HepG2 (cell line): ENCODE measurements around the gene MARF1. TPM values are rescaled to one million over a fixed set of nuclear protein-coding genes. Genes with fewer than 3 reads are reported as not detected.

ENCODE experiments used
- BRCA1 ChIP-seq: sonication (generic); formaldehyde crosslinking; IDR thresholded peaks from 2 replicates; pipeline ENCODE4 v1.4.0; 2020; ENCODE audit warnings: missing genetic modification reagents
- ELF1 ChIP-seq: sonication (generic); formaldehyde crosslinking; IDR thresholded peaks from 2 replicates; pipeline ENCODE4 v1.4.0; 2020; ENCODE audit warnings: missing genetic modification reagents
- GTF2F1 ChIP-seq: fragments of 150-350 bp; IDR thresholded peaks from 2 replicates; pipeline ENCODE4 v1.6.1; 2014; ENCODE audit warnings: low read length
- HOXD1 ChIP-seq: sonication (generic); formaldehyde crosslinking; IDR thresholded peaks from 2 replicates; pipeline ENCODE4 v1.5.0; 2020; ENCODE audit warnings: missing genetic modification reagents
- MAFK ChIP-seq, 2 experiments: IDR thresholded peaks in 1 of 2; conservative IDR thresholded peaks in 1 of 2; 2 replicates each; pipeline ENCODE4 v1.6.1; 2011; ENCODE audit warnings: improper control_type of control experiment in 2 of 2, low read length in 2 of 2
- MTA1 ChIP-seq: sonication (generic); formaldehyde crosslinking; IDR thresholded peaks from 2 replicates; pipeline ENCODE4 v1.4.0; 2020; ENCODE audit warnings: missing genetic modification reagents, mild to moderate bottlenecking, borderline replicate concordance
- MTF2 ChIP-seq: sonication (generic); formaldehyde crosslinking; IDR thresholded peaks from 2 replicates; pipeline ENCODE4 v1.5.0; 2020; ENCODE audit warnings: missing genetic modification reagents, borderline replicate concordance
- MXI1 ChIP-seq: IDR thresholded peaks from 3 replicates; pipeline ENCODE4 v1.6.1; 2012; ENCODE audit warnings: low read depth, low read length, inconsistent platforms, borderline replicate concordance
- SRF ChIP-seq: IDR thresholded peaks from 2 replicates; pipeline ENCODE4 v1.6.1; 2011; ENCODE audit warnings: mild to moderate bottlenecking, low read depth, low read length, moderate library complexity
- TEAD3 ChIP-seq: optimal IDR thresholded peaks from 2 replicates; pipeline ENCODE3; 2016; ENCODE audit warnings: borderline replicate concordance
- WIZ ChIP-seq: sonication (generic); formaldehyde crosslinking; IDR thresholded peaks from 2 replicates; pipeline ENCODE4 v1.5.1; 2020; ENCODE audit warnings: mild to moderate bottlenecking, missing genetic modification reagents
- ZFP36 ChIP-seq: fragments of 150-350 bp; IDR thresholded peaks from 2 replicates; pipeline ENCODE4 v1.6.1; 2018; ENCODE audit warnings: borderline replicate concordance, low read length, low read depth; ENCODE audit not compliant: partially characterized antibody
- ZNF138 ChIP-seq: sonication (generic); formaldehyde crosslinking; IDR thresholded peaks from 2 replicates; pipeline ENCODE4 v1.5.0; 2020; ENCODE audit warnings: mild to moderate bottlenecking, low read depth, missing genetic modification reagents
- ZNF143 ChIP-seq: sonication (generic); formaldehyde crosslinking; IDR thresholded peaks from 2 replicates; pipeline ENCODE4 v1.4.0; 2020; ENCODE audit warnings: missing genetic modification reagents
- ZNF501 ChIP-seq: sonication (generic); formaldehyde crosslinking; IDR thresholded peaks from 2 replicates; pipeline ENCODE4 v1.5.1; 2020; ENCODE audit warnings: mild to moderate bottlenecking, moderate library complexity, missing genetic modification reagents
- ZNF557 ChIP-seq: sonication (generic); formaldehyde crosslinking; IDR thresholded peaks from 2 replicates; pipeline ENCODE4 v1.4.0; 2020; ENCODE audit warnings: missing genetic modification reagents
- ZNF773 ChIP-seq: sonication (generic); formaldehyde crosslinking; IDR thresholded peaks from 2 replicates; pipeline ENCODE4 v1.4.0; 2020; ENCODE audit warnings: missing genetic modification reagents, borderline replicate concordance
- ZNF839 ChIP-seq: sonication (generic); formaldehyde crosslinking; IDR thresholded peaks from 2 replicates; pipeline ENCODE4 v1.4.0; 2020; ENCODE audit warnings: missing genetic modification reagents, mild to moderate bottlenecking, borderline replicate concordance
- polyA plus RNA-seq, 8 experiments: library from polyadenylated mRNA; depleted of rRNA in 3 of 8; stranded (reverse) in 7 of 8; unstranded in 1 of 8; fragments of >200 nt; fragmentation: Illumina TruSeq in 4 of 8; extraction: Trizol in 4 of 8; gene quantifications; 2 replicates each; pipeline versions ENCODE4 v1.2.1 to v1.2.3, GENCODE V29; 2011 to 2016; ENCODE audit warnings: low read depth in 4 of 8, missing spikeins in 1 of 8, mixed read lengths in 1 of 8; ENCODE audit not compliant: insufficient read depth in 1 of 8
- total RNA-seq, 5 experiments: library from RNA; depleted of rRNA; stranded (reverse); fragments of >200 nt; fragmentation: Illumina TruSeq; extraction: Trizol; gene quantifications; 2 replicates each; pipeline ENCODE4 v1.2.3, GENCODE V29; 2016; ENCODE audit warnings: low read depth in 1 of 5
- TF ChIP-seq, protein P1 (sequence below): sonication (generic); formaldehyde crosslinking; IDR thresholded peaks from 2 replicates; pipeline ENCODE4 v1.5.0; 2020; ENCODE audit warnings: mild to moderate bottlenecking, missing genetic modification reagents
- TF ChIP-seq, protein P2 (sequence below): sonication (generic); formaldehyde crosslinking; IDR thresholded peaks from 2 replicates; pipeline ENCODE4 v1.8.1; 2023; ENCODE audit warnings: missing genetic modification reagents, inconsistent platforms, borderline replicate concordance
- TF ChIP-seq, protein P3 (sequence below): sonication (generic); formaldehyde crosslinking; conservative IDR thresholded peaks from 2 replicates; pipeline ENCODE4 v1.4.0; 2020; ENCODE audit warnings: missing genetic modification reagents

The MARF1 gene
- total and polyA plus RNA-seq, 2 of the 13 experiments (the other 11 are each of a cell fraction or from before 2014, with no cell fraction given): 8.7 to 20.7 TPM

DNA sequence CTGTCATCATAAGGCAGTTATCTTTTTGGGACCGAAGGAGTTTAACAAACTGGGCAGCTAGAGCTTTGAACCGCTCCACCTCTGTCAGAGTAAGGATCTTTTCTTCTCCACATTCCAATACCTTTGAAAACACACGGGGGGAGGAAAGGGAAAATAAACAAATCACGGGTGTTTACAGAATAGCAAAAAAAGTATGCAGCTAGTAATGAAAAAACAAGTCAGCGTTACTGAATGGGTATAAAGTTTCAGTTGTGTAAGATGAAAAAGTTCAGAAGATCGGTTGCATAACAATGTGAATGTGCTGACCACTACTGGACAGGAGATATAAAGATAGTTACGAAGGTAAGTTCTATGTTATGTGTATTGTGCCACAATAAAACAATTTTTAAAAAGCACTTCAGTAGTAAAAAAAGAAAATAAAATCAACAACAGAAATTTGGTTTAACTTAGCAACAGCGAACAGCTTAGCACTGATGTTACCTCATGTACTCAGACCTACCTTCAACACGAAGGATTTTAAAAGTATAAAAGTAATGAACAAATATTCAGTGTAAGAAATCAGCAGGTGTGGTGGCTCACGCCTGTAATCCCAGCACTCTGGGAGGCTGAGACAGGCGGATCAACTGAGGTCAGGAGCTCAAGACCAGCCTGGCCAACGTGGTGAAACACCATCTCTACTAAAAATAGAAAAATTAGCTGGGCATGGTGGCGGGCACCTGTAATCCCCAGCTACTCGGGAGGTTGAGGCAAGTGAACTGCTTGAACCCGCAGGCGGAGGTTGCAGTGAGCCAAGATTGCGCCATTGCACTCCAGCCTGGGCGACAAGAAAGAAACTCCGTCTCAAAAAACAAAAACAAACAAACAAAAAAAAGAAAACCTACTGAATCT lies 34.3 kb downstream of the MARF1 start (continued):
- TF ChIP-seq, protein P1, sequence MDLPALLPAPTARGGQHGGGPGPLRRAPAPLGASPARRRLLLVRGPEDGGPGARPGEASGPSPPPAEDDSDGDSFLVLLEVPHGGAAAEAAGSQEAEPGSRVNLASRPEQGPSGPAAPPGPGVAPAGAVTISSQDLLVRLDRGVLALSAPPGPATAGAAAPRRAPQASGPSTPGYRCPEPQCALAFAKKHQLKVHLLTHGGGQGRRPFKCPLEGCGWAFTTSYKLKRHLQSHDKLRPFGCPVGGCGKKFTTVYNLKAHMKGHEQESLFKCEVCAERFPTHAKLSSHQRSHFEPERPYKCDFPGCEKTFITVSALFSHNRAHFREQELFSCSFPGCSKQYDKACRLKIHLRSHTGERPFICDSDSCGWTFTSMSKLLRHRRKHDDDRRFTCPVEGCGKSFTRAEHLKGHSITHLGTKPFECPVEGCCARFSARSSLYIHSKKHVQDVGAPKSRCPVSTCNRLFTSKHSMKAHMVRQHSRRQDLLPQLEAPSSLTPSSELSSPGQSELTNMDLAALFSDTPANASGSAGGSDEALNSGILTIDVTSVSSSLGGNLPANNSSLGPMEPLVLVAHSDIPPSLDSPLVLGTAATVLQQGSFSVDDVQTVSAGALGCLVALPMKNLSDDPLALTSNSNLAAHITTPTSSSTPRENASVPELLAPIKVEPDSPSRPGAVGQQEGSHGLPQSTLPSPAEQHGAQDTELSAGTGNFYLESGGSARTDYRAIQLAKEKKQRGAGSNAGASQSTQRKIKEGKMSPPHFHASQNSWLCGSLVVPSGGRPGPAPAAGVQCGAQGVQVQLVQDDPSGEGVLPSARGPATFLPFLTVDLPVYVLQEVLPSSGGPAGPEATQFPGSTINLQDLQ (CRISPR knock-in tag): no peak
- TF ChIP-seq ELF1: no peak
- peak; percentile 42; the same call in 1 of the 2 replicates for TF ChIP-seq WIZ (CRISPR knock-in tag)
- TF ChIP-seq ZNF557 (CRISPR knock-in tag): no peak; the same call in 1 of the 2 replicates
- TF ChIP-seq ZNF839 (CRISPR knock-in tag): no peak
- no peak for TF ChIP-seq ZNF138 (CRISPR knock-in tag)
- TF ChIP-seq GTF2F1: no peak
- no peak for TF ChIP-seq HOXD1
- TF ChIP-seq MTF2: no peak
- TF ChIP-seq BRCA1: 0 out of 2 replicates have a peak, but pooled peaks have one; percentile 55
- peak; percentile 43; the same call in 1 of the 3 replicates for TF ChIP-seq MXI1
- TF ChIP-seq, protein P2, sequence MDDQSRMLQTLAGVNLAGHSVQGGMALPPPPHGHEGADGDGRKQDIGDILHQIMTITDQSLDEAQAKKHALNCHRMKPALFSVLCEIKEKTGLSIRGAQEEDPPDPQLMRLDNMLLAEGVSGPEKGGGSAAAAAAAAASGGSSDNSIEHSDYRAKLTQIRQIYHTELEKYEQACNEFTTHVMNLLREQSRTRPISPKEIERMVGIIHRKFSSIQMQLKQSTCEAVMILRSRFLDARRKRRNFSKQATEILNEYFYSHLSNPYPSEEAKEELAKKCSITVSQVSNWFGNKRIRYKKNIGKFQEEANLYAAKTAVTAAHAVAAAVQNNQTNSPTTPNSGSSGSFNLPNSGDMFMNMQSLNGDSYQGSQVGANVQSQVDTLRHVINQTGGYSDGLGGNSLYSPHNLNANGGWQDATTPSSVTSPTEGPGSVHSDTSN (CRISPR knock-in tag): no peak
- TF ChIP-seq, protein P3, sequence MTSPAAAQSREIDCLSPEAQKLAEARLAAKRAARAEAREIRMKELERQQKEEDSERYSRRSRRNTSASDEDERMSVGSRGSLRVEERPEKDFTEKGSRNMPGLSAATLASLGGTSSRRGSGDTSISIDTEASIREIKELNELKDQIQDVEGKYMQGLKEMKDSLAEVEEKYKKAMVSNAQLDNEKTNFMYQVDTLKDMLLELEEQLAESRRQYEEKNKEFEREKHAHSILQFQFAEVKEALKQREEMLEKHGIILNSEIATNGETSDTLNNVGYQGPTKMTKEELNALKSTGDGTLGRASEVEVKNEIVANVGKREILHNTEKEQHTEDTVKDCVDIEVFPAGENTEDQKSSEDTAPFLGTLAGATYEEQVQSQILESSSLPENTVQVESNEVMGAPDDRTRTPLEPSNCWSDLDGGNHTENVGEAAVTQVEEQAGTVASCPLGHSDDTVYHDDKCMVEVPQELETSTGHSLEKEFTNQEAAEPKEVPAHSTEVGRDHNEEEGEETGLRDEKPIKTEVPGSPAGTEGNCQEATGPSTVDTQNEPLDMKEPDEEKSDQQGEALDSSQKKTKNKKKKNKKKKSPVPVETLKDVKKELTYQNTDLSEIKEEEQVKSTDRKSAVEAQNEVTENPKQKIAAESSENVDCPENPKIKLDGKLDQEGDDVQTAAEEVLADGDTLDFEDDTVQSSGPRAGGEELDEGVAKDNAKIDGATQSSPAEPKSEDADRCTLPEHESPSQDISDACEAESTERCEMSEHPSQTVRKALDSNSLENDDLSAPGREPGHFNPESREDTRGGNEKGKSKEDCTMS (CRISPR knock-in tag): no peak
- TF ChIP-seq MTA1 (CRISPR knock-in tag): no peak
- no peak for TF ChIP-seq ZNF501
- no peak for TF ChIP-seq SRF
- peak; percentile 96 for TF ChIP-seq TEAD3 (CRISPR knock-in tag)
- TF ChIP-seq ZFP36: no peak
- TF ChIP-seq ZNF773 (CRISPR knock-in tag): no peak
- TF ChIP-seq ZNF143: no peak
- peak; percentile 85 for TF ChIP-seq MAFK (conservative IDR thresholded peaks at IDR 0.05 in 1 of 2, IDR thresholded peaks at IDR 0.05 in 1 of 2; ENCODE audit: low read length in 2 of 2)
